A673 (cell line): ENCODE measurements around the gene AQP12A. TPM values are rescaled to one million over a fixed set of nuclear protein-coding genes. Genes with fewer than 3 reads are reported as not detected.

Experiments used
- BruUV-seq: library from RNA; stranded (reverse); fragments of 400-500 nt; replicated peaks from 2 replicates; lab custom pipeline; 2021; lab: Mats Ljungman, UMichigan
- CTCF ChIA-PET: fragments of 300-600 bp; sonication (Branson Sonifier 250); formaldehyde crosslinking; loops from one replicate; lab custom pipeline; 2022; ENCODE audit warnings: antibody characterized with exemption; lab: Charles Lee
- POLR2A ChIA-PET: fragments of 300-600 bp; sonication (Branson Sonifier 250); formaldehyde crosslinking; loops from one replicate; lab custom pipeline; 2022; ENCODE audit warnings: antibody characterized with exemption; ENCODE audit not compliant: low non-redundant PET; lab: Charles Lee
- DNase-seq: peaks from one replicate; pipeline ENCODE4 v3.0.0-alpha.2; 2015; ENCODE audit warnings: low spot score
- H3K27ac ChIP-seq: fragments of 200-600 bp; sonication (generic); 2 replicates; pipeline ENCODE4 v1.5.1; 2016; ENCODE audit warnings: mixed run types, low read depth, mild to moderate bottlenecking, mixed read lengths, antibody characterized with exemption, low read length; ENCODE audit not compliant: poor library complexity, severe bottlenecking
- H3K27me3 ChIP-seq: fragments of 200-600 bp; sonication (generic); replicated peaks from 2 replicates; pipeline ENCODE4 v1.6.1; 2017; ENCODE audit warnings: mixed run types, low read depth, mild to moderate bottlenecking, mixed read lengths, antibody characterized with exemption, low read length; ENCODE audit not compliant: insufficient read depth, poor library complexity
- H3K36me3 ChIP-seq: fragments of 200-600 bp; sonication (generic); 2 replicates; pipeline ENCODE4 v1.6.1; 2016; ENCODE audit warnings: mixed run types, mild to moderate bottlenecking, mixed read lengths, antibody characterized with exemption, low read length; ENCODE audit not compliant: insufficient read depth, poor library complexity, severe bottlenecking
- H3K4me1 ChIP-seq: fragments of 200-600 bp; sonication (generic); 2 replicates; pipeline ENCODE4 v1.6.1; 2017; ENCODE audit warnings: mixed run types, mild to moderate bottlenecking, mixed read lengths, antibody characterized with exemption, low read length; ENCODE audit not compliant: insufficient read depth, poor library complexity, severe bottlenecking
- H3K4me3 ChIP-seq: fragments of 200-600 bp; sonication (generic); 2 replicates; pipeline ENCODE4 v1.5.1; 2016; ENCODE audit warnings: low read depth, mixed run types, mild to moderate bottlenecking, mixed read lengths, low read length; ENCODE audit not compliant: poor library complexity, severe bottlenecking
- H3K9me3 ChIP-seq: fragments of 200-600 bp; sonication (generic); 2 replicates; pipeline ENCODE4 v1.6.1; 2016; ENCODE audit warnings: mixed run types, low read depth, mild to moderate bottlenecking, mixed read lengths, antibody characterized with exemption, low read length; ENCODE audit not compliant: poor library complexity, severe bottlenecking
- CTCF ChIP-seq: fragments of 300-800, 200-600 bp; sonication (generic); conservative IDR thresholded peaks from 2 replicates; pipeline ENCODE4 v1.5.1; 2017; ENCODE audit warnings: low read depth, mild to moderate bottlenecking, antibody characterized with exemption, low read length, moderate library complexity, mixed read lengths
- EZH2 ChIP-seq: fragments of 200-600 bp; sonication (generic); IDR thresholded peaks from 2 replicates; pipeline ENCODE4 v1.6.1; 2017; ENCODE audit warnings: borderline replicate concordance, low read depth, mild to moderate bottlenecking, mixed read lengths, antibody characterized with exemption, low read length; ENCODE audit not compliant: poor library complexity, severe bottlenecking
- intact Hi-C: fragments of 100-400 bp; cut with micrococcal nuclease; formaldehyde crosslinking; loops from one replicate; pipeline ENCODE4 v1.10.0; 2022; ENCODE audit not compliant: unreplicated experiment
- total RNA-seq: library from RNA; stranded (reverse); gene quantifications from 2 replicates; pipeline ENCODE4 v1.2.3, GENCODE V29; 2021

Gene AQP12A
- total RNA-seq, 1 experiment from 2014 or later = not detected

- no peaks in the 10 kb centered on the region for H3K27me3 ChIP-seq
- ChIA-PET POLR2A (no interaction called here), CTCF (no interaction called here)
- H3K4me1 ChIP-seq = no peaks in the 10 kb centered on the region
- H3K4me3 ChIP-seq = no peak overlapping the region
- no TSS peak for BruUV-seq
- DNase-seq = no peak
- intact Hi-C loops = no loop called here
- no peaks in the 10 kb centered on the region for H3K9me3 ChIP-seq
- H3K27ac ChIP-seq = no peak overlapping the region
- TF ChIP-seq CTCF = no peak
- TF ChIP-seq EZH2 = no peak
- peaks cover 40% of the 10 kb centered on the region for H3K36me3 ChIP-seq
Measured at GRCh38 chr2:240718896-240719490, 27.3 kb downstream of the AQP12A start.

- peaks cover 43% of the 10 kb centered on the region for H3K36me3 ChIP-seq
- BruUV-seq = no TSS peak
- CTCF ChIA-PET = no interaction called here
Measured at GRCh38 chr2:240719676-240720545, 28.2 kb downstream of the AQP12A start.

More at GRCh38 chr2:240719676-240720545, 28.2 kb downstream of the AQP12A start:
- H3K27me3 ChIP-seq = no peaks in the 10 kb centered on the region
- POLR2A ChIA-PET = no interaction called here
- H3K27ac ChIP-seq = no peak overlapping the region
- intact Hi-C loops = no loop called here
- H3K4me1 ChIP-seq = no peaks in the 10 kb centered on the region
- H3K4me3 ChIP-seq = no peak overlapping the region
- DNase-seq = no peak
- no peaks in the 10 kb centered on the region for H3K9me3 ChIP-seq
- TF ChIP-seq EZH2 = no peak
- TF ChIP-seq CTCF = no peak
